Stimulated activated CD4-positive, alpha-beta T cell treated with anti-CD3 and anti-CD28 coated beads, Interleukin-4, amount 100 ng/mL, for 48 hours (primary cell): ENCODE measurements around the gene TBC1D5.

ENCODE experiments used
- DNase-seq, 2 donors: peaks; one replicate each; pipeline ENCODE4 v3.0.0-alpha.2; 2020; ENCODE audit warnings: low read depth in 2 of 2

Gene TBC1D5

DNA sequence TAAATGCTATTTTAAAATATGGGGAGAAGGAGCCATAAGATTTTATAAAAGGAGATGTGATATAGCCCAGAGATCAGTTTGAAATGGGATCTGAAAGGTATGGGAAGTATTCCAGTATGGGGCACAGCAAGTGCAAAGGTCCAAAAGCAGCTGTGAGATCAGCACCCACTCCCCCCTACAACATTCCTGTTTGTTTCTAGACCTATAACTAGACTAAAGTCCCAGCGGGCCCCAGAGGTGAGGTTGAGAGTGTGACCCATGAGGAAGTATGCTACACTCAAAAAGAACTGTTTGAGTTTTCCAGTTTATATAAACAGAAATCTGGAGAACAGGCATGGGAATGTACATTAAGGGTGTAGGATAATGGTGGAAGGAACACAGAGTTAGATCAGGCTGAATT lies 152.5 kb downstream of the TBC1D5 start:
- DNase-seq: no peak

GRCh38 chr3:17588422-17588821 lies 154.0 kb downstream of the TBC1D5 start:
- DNase-seq: no peak

- no peak for DNase-seq
Measured at GRCh38 chr3:17585394-17586325, 156.8 kb downstream of the TBC1D5 start.

DNA sequence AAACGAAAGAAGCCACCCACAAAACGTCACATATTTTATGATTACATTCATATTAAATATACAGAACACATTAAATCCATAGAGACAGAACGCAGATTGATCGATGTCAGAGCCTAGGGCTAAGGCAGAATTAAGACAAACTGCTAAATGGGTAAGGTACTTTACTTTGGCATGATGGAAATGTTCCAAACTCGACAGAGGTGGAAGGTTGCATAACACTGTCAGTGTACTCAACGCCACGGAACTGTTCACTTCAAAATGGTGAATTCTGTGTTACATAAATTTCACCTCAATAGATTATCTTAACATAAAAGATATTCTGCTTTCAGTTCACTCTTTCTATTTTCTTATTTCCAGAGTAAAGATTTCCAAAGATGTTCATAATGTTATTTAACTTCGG lies 158.4 kb downstream of the TBC1D5 start:
- no peak for DNase-seq

- no peak for DNase-seq
Measured at GRCh38 chr3:17583530-17583929, 158.9 kb downstream of the TBC1D5 start.

DNA sequence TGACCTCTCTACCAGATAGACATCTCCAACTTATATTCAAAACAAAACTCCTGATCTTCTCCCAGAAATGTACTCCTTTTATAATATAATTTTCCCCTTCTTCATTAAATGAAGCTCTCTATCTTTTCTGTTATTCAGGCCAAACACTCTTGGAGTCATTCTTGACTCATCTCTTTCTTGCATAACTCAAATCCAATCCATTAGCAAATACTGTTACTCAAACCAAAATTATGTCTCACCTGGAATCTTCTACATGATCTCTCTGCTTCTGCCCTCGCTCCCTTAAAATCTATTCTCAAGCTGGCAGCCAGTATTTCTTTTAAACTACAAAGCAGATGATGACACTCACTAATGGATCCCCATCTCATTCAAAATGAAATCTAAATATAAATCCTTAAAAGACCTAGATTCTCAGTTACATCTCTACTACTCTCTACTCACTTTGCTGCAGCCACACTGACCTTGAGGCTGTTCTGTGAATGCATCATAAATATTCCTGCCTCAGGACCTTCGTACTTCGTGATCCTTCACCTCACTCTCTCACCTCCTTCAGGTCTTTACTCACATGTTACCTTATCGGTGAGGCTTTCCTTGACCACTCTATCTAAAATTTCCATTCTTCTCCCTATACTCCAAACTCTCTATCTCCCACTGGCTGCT lies 160.9 kb downstream of the TBC1D5 start:
- DNase-seq: no peak

GRCh38 chr3:17580901-17581300 lies 161.5 kb downstream of the TBC1D5 start:
- peak in 1 of 2 donors; percentile 10 for DNase-seq

GRCh38 chr3:17579289-17580031 lies 163.0 kb downstream of the TBC1D5 start:
- DNase-seq: no peak

- no peak for DNase-seq
Measured at GRCh38 chr3:17577796-17578520, 164.5 kb downstream of the TBC1D5 start.

GRCh38 chr3:17573396-17573795 lies 169.0 kb downstream of the TBC1D5 start:
- DNase-seq: no peak

- DNase-seq: no peak
Measured at GRCh38 chr3:17571686-17572085, 170.7 kb downstream of the TBC1D5 start.

DNA sequence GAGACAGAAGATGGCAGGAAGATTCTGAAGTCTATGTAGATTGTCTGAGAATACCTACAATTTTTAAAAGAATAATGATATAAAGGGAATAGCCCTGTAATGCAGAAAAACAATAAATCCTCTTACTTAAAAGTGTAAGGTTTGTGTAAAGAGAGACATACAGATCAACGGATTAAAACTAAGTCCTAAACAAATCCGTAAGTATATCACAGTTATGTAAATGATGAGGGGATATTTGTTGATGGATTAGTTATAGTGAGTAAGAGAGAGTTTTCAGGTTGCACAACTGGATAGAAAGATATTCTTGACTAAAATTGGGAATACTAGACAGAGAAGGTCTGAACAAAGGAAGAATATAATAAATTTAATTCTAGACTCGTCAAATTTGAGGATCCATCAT lies 179.6 kb downstream of the TBC1D5 start:
- no peak for DNase-seq

- DNase-seq: no peak
Measured at GRCh38 chr3:17558565-17558964, 183.9 kb downstream of the TBC1D5 start.

- no peak for DNase-seq
Measured at GRCh38 chr3:17557749-17558463, 184.5 kb downstream of the TBC1D5 start.

DNA sequence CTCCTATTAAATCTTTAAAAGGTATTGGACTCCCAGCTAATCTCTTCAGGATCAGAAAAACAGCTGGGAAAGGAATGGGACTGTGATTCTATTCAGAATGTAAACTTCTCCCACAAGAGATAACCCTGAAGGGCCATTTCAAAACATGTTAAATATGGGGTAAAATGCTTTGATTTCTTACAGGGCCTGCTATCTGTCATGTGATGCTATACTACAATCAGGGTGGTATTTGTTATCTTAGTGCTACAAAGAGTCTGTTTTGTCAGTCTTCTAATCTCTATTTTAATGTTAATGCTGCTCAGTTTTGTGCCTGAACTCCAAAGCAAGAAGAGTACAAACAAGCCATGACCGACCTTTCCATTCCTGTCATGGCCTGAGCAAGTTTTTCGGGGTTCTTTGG lies 186.9 kb downstream of the TBC1D5 start:
- DNase-seq: no peak

DNA sequence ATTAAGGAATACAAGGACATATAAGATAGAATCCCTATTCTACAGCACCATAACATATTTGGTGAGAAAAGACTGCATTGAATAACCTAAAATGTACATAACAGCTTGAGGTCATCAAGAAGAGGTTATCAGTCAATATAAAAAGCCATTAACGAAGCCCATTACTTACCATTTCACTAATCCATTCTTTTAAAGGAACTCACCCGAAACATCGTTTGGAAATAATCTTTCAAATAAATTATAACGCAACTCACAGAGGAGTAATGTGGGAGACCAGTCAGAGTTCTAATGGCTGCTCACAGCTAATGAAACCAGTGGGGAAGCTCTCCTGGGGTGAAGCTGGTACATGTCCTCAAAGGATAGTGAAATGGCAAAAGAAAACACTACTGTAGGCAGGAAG lies 188.4 kb downstream of the TBC1D5 start:
- no peak for DNase-seq

GRCh38 chr3:17553080-17553479 lies 189.4 kb downstream of the TBC1D5 start:
- DNase-seq: no peak

DNA sequence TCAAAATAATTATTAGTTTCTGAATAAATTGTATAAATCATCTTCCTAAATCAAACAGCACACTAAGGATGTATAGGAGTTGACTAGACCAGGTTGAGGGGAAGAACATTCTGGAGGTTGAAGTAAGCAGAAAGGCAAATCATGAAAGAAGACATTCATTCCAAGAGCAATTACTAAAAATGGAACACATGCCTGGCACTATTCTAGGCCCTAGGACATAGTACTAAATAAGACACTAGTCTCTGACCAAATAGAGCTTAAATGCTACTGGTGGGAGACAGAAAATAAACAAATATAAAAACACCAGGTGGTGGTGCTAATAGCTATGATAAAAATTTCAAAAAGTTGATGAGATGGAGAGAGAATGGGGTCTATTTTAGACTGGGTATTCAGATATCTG lies 190.1 kb downstream of the TBC1D5 start:
- DNase-seq: no peak

- DNase-seq: no peak
Measured at GRCh38 chr3:17551895-17552294, 190.5 kb downstream of the TBC1D5 start.

- no peak for DNase-seq
Measured at GRCh38 chr3:17551333-17551732, 191.1 kb downstream of the TBC1D5 start.

DNA sequence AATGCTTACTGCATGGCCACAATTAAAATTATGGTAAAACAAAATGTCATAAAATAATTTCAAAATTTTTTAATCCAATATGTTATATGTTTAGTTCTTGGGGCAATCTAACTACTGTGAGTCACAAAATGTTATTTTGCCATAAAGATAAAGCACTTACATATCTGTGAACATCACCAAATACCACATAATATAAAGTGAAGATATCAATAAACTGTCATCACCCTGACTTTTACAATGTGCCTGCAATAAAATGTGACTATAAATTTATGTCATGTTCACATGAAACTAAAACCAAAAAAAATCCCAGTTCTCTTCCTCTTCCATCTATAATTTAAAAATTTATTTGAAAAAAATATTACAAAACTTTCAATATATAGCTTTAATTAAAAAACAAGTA lies 191.8 kb downstream of the TBC1D5 start:
- no peak for DNase-seq
